ENCODE data around the gene THBS2.

DNA sequence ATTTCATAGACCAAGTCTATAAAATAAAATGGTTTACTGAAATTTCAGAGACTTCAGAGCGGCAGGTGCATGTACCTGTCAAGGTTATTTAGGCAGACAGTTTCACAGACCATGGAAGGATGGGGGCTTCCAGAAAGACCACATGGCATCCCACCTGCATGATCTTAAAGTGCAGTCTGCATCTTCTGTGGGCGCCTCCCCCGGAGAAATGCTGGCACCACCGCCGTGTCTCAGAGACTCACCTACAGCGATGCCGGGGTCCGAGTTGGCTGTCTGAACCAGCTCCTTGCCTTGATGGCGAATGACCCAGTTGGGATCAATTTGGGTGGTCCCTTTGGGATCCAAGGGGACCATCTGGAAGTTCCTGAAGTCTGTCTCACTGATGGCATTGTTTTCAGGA lies 30.6 kb downstream of the THBS2 start:
- TF ChIP-seq, protein P1, sequence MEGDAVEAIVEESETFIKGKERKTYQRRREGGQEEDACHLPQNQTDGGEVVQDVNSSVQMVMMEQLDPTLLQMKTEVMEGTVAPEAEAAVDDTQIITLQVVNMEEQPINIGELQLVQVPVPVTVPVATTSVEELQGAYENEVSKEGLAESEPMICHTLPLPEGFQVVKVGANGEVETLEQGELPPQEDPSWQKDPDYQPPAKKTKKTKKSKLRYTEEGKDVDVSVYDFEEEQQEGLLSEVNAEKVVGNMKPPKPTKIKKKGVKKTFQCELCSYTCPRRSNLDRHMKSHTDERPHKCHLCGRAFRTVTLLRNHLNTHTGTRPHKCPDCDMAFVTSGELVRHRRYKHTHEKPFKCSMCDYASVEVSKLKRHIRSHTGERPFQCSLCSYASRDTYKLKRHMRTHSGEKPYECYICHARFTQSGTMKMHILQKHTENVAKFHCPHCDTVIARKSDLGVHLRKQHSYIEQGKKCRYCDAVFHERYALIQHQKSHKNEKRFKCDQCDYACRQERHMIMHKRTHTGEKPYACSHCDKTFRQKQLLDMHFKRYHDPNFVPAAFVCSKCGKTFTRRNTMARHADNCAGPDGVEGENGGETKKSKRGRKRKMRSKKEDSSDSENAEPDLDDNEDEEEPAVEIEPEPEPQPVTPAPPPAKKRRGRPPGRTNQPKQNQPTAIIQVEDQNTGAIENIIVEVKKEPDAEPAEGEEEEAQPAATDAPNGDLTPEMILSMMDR (IDR thresholded peaks at IDR 0.05): no peak
- no peak for TF ChIP-seq POLR2A (IDR thresholded peaks at IDR 0.05)
- TF ChIP-seq POLR2AphosphoS5 (IDR thresholded peaks at IDR 0.05): no peak
